ENCODE measurements around the gene FBXO47. TPM values are rescaled to one million over a fixed set of nuclear protein-coding genes. Genes with fewer than 3 reads are reported as not detected.

Gene FBXO47
- total and polyA plus RNA-seq, 2 of the 13 experiments (the other 11 are each of a cell fraction or from before 2014, with no cell fraction given), result not detected

- intact Hi-C loops (cut with micrococcal nuclease; ENCODE audit: unreplicated experiment) (no loop called here), in situ Hi-C loops (cut with HindIII; ENCODE audit: extremely low pct_ligation_motif_present, low pct_unique_long_range_greater_than_20kb) (no loop called here)
- no peak overlapping the region for H3K4me2 ChIP-seq (ENCODE audit: low read depth, low read length)
- no peaks in the 10 kb centered on the region for H3K36me3 ChIP-seq (replicated peaks in 1 of 2; ENCODE audit: control insufficient read depth in 1 of 2, insufficient read depth in 2 of 2, low read length in 2 of 2)
- no peaks in the 10 kb centered on the region for H3K4me1 ChIP-seq (ENCODE audit: insufficient read depth, low read length)
- no peak overlapping the region for H3K4me3 ChIP-seq (replicated peaks in 1 of 3; ENCODE audit: insufficient read depth in 1 of 3, low read depth in 2 of 3, low read length in 3 of 3)
- ChIA-PET CTCF (ENCODE audit: low intra/inter-chr PET ratio, low total read pairs) (no interaction called here), POLR2A (no interaction called here)
- peaks cover 0 to 23% of the 10 kb centered on the region in 2 experiments; a peak in 2 of 5 replicates for H3K27me3 ChIP-seq (ENCODE audit: control insufficient read depth in 1 of 2, insufficient read depth in 2 of 2, low read length in 2 of 2)
- 2% methylated on average over 2 of the region's 2 CpGs for WGBS (ENCODE audit: low lambda C conversion rate)
- no peak overlapping the region for H3K9ac ChIP-seq (ENCODE audit: insufficient read depth, low read depth, low read length)
- no peaks in the 10 kb centered on the region for H3K79me2 ChIP-seq (ENCODE audit: insufficient read depth, low read length)
- DNase-seq (ENCODE audit: low spot score) (no peak), ATAC-seq (no peak), FAIRE-seq (no peak)
- no peak overlapping the region for H3K27ac ChIP-seq (ENCODE audit: extremely low read length, insufficient read depth, low read length)
- no peak overlapping the region for H2AFZ ChIP-seq (ENCODE audit: low read length)
- TF ChIP-seq TEAD3 (CRISPR knock-in tag; optimal IDR thresholded peaks at IDR 0.05; ENCODE audit: borderline replicate concordance) (no peak), ZNF564 (CRISPR knock-in tag; IDR thresholded peaks at IDR 0.05) (peak; percentile 98), USF2 (IDR thresholded peaks at IDR 0.05; ENCODE audit: low read depth, low read length) (no peak), USF2 (CRISPR knock-in tag; IDR thresholded peaks at IDR 0.05; ENCODE audit: borderline replicate concordance) (no peak)
- H4K20me1 ChIP-seq (ENCODE audit: insufficient read depth, low read length), result no peaks in the 10 kb centered on the region
- peaks cover 4% of the 10 kb centered on the region; the same call in 1 of the 2 replicates for H3K9me3 ChIP-seq (ENCODE audit: low read length)
- BruUV-seq (replicated peaks), result no TSS peak
Measured at GRCh38 chr17:39008633-39009032, 41.4 kb upstream of the FBXO47 start.

- H3K4me3 ChIP-seq (replicated peaks in 1 of 3; ENCODE audit: insufficient read depth in 1 of 3, low read depth in 2 of 3, low read length in 3 of 3), result no peak overlapping the region
- H3K4me2 ChIP-seq (ENCODE audit: low read depth, low read length), result no peak overlapping the region
- H3K9me3 ChIP-seq (ENCODE audit: low read length), result no peaks in the 10 kb centered on the region
- no TSS peak for BruUV-seq (replicated peaks)
- H4K20me1 ChIP-seq (ENCODE audit: insufficient read depth, low read length), result no peaks in the 10 kb centered on the region
- in situ Hi-C loops (cut with HindIII; ENCODE audit: extremely low pct_ligation_motif_present, low pct_unique_long_range_greater_than_20kb), result no loop called here
- ATAC-seq, result no peak
- no peaks in the 10 kb centered on the region for H3K36me3 ChIP-seq (replicated peaks in 1 of 2; ENCODE audit: control insufficient read depth in 1 of 2, insufficient read depth in 2 of 2, low read length in 2 of 2)
- FAIRE-seq, result no peak
- H3K9ac ChIP-seq (ENCODE audit: insufficient read depth, low read depth, low read length), result no peak overlapping the region
- H3K27ac ChIP-seq (ENCODE audit: extremely low read length, insufficient read depth, low read length), result no peak overlapping the region
- CTCF ChIA-PET (ENCODE audit: low intra/inter-chr PET ratio, low total read pairs), result no interaction called here
- H3K27me3 ChIP-seq (ENCODE audit: control insufficient read depth in 1 of 2, insufficient read depth in 2 of 2, low read length in 2 of 2), result peaks cover 0 to 37% of the 10 kb centered on the region in 2 experiments
- TF ChIP-seq ARHGAP35 (CRISPR knock-in tag; IDR thresholded peaks at IDR 0.05; ENCODE audit: borderline replicate concordance) (no peak), MAZ (IDR thresholded peaks at IDR 0.05; ENCODE audit: borderline replicate concordance, low read depth, low read length) (no peak), MAZ (CRISPR knock-in tag; IDR thresholded peaks at IDR 0.05; ENCODE audit: low read depth) (no peak), FOXO4 (CRISPR knock-in tag; conservative IDR thresholded peaks at IDR 0.05) (no peak), ZBTB33 (CRISPR knock-in tag; IDR thresholded peaks at IDR 0.05) (no peak), GPBP1L1 (CRISPR knock-in tag; IDR thresholded peaks at IDR 0.05) (no peak)
- no peaks in the 10 kb centered on the region for H3K4me1 ChIP-seq (ENCODE audit: insufficient read depth, low read length)
- intact Hi-C loops (cut with micrococcal nuclease; ENCODE audit: unreplicated experiment), result no loop called here
- POLR2A ChIA-PET, result no interaction called here
- no peak for DNase-seq (ENCODE audit: low spot score)
- no peaks in the 10 kb centered on the region for H3K79me2 ChIP-seq (ENCODE audit: insufficient read depth, low read length)
- no peak overlapping the region for H2AFZ ChIP-seq (ENCODE audit: low read length)
- 32% methylated on average over 16 of the region's 16 CpGs for WGBS (ENCODE audit: low lambda C conversion rate)
Measured at GRCh38 chr17:39002991-39003715, 36.0 kb upstream of the FBXO47 start.

Measured in HepG2 (cell line).